GM21390 (cell line): ENCODE results near the gene TNIK.
A peak's percentile ranks its signal among the peaks of the same experiment; 100 is the strongest.

Experiments
- ATAC-seq: cut with Tn5 transposase; IDR thresholded peaks from one replicate; pipeline ENCODE4 v1.9.1; 2021; ENCODE audit not compliant: unreplicated experiment

The TNIK gene

DNA sequence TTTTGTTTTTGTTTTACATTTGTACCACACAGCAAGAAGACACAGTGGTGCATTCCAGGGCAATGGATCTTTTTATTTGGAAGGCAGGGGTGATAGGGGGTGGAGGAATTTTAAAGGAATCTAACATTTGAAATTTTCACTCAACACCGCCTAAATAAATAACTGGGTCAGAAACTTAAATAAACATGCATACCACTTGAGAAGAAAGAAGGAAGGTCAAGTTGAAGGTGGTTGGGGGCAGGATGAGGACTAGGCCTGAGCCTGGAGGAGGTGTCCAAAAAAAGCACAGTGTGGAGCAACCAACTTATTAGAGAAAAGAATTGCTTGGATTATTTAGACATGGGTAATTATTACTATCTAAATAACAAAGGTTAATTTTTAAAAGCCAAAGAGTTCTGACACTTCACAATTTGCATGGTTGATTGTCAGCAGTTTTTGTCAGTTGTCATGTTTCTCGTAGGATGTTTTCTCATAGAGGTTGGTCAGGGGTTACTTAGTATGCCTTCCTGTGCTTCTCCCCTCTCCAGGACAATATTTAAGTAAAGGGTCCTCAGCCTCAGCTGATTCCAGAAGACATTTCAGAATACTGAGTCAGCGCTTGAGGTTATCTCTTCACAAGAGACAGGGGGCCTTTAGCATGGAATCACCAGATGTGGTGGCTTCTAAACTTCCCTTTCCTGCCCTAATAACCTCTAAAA is 260.0 kb downstream of the TNIK start:
- ATAC-seq, result no peak

- no peak for ATAC-seq
Observed at GRCh38 chr3:171199473-171199829, 260.8 kb downstream of the TNIK start.

- ATAC-seq, result no peak
Observed at GRCh38 chr3:171198781-171199472, 261.3 kb downstream of the TNIK start.

- ATAC-seq, result no peak
Observed at GRCh38 chr3:171195686-171196085, 264.5 kb downstream of the TNIK start.

- no peak for ATAC-seq
Observed at GRCh38 chr3:171194965-171195364, 265.2 kb downstream of the TNIK start.

GRCh38 chr3:171193693-171194092 is 266.5 kb downstream of the TNIK start:
- no peak for ATAC-seq

- no peak for ATAC-seq
Observed at GRCh38 chr3:171192176-171192854, 267.9 kb downstream of the TNIK start.

DNA sequence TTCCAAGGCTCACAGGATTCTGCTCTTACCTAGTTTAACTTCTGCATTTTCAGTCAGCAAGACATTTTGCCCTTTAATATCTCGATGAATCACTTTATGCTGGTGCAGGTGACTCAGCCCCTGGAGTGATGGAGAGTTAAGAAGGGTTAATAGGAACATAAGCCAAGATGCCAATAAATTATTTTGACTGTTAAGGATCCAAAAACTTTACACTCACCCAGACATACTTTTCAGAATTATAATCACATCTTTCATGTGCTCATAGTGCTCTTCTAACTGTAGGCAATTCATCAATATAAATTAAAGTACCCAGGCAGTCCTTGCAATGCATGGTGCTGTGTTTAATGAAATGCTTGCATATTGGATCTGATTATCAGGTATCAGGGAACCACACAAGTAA is 269.5 kb downstream of the TNIK start:
- ATAC-seq, result no peak

DNA sequence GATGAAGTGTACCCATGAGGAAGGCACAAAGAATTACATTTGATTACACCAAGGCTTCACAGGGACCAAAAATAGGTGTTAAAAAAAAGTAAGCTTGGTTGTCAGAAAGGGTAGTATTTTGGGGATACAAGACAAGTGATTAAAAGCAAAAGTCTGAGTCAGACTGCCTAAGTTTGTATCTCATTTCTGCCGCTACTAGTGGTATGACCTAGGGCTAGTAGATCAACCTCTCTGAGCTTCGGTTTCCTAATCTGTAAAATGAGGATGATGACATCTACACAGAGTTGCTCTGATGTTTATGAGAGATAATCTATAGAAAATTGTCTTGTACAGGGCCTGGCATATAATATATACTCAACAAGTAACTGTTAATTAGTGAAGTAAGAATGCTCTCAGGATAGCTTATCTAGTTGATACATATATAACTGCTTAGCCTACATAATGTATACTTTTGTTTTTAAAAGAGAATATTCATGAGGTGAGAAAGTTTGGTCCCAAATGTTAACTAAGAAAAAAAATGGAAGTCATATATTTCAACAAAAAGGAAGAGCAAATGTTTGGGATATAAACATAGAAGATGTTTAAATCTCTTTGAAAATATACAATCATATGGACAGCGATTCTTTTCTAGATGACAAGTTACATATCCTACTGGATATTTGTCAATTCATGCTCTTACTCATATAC is 270.7 kb downstream of the TNIK start:
- peak; percentile 61 for ATAC-seq

GRCh38 chr3:171187706-171188290 is 272.4 kb downstream of the TNIK start:
- no peak for ATAC-seq

- ATAC-seq, result no peak
Observed at GRCh38 chr3:171186817-171187500, 273.2 kb downstream of the TNIK start.

DNA sequence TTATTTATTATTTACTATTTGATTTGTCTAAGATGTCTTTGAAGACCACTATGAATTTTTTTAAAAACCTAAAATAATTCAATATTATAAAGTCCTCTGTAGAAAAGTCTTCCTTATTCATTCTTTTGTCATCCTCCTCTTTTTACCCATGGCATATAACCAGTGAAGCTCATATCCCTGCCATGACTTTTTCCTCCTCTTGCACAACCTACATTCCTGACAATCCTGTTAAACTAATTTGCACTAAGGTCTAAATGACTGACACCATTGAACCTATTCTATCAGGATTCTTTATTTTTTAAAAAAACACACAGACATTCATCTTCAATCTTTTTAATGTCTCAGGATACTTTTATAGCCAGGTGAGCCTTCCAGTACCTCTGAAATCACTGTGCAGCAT is 273.8 kb downstream of the TNIK start:
- no peak for ATAC-seq

DNA sequence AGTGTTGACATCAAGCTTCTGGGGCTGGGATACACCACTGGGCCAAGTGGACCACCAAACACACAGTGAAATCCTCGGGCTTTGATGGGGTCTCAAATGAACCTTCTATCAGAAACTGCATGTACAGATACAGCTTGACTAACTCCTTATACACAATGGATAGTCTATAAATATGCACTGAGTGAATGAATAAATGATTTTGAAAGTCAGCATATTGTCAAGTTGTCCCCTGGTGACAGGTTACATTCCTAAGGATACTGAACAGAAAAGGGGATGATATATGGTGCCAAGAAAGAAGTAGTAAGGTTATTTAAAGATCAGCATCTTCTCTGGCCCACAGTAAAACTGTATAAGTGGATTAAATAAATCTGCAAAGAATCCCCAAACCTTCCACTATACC is 274.2 kb downstream of the TNIK start:
- no peak for ATAC-seq

DNA sequence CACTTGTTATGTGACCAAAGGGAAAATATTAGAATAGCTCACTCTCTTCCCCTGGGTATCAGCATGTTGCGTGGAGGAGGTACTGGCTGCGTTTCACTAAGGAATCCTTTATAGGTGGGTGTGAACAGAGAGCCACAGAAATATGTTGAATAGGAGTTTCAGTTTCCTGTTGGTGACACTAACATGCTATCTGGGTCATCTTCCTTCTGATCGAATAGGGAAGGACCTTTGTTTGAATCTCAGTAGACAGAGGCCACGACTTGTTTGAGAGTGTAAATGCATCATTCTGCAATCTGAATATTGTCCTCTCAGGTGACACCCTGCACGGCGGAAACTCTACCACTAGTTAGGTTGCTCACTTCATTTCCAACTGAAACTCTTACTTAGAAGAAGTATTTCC is 275.8 kb downstream of the TNIK start:
- ATAC-seq, result peak; percentile 81

- no peak for ATAC-seq
Observed at GRCh38 chr3:171183042-171183441, 277.2 kb downstream of the TNIK start.

- no peak for ATAC-seq
Observed at GRCh38 chr3:171181907-171182690, 278.1 kb downstream of the TNIK start.

DNA sequence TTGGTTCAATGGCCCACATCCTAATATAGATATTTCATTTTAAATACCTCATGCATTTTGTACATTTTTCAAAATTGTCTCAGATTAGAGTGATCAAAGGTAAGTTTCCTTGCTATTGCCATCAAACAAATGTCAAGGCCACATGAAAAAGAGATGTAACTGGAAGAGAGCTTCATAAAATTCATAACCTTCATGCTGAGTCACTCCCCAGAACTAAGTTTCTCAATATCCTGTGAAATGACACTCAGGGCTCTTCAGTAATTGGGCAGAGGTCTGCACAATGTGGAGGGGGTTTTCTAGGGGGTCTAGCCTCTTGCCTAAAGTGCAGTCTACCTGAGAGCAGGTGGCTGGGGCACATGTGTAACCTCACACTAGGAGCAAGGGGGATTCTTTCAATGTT is 281.5 kb downstream of the TNIK start:
- ATAC-seq, result no peak

DNA sequence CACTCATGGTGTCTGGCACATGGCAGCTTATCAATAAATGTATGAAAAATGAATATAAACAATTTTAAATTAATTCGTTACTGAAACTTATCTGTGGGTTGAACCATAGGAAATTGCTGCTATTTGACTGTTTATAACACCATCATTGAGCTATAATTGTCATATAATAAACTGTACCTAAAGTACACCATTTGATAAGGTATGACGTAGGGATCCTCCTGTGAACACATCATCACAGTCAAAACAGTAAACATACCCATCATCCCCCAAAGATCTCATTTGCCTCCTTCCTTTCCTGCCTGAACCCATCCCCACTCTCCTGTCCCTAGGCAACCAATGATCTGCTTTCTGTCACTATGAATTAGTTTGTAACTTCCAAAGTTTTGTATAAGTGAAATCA is 282.7 kb downstream of the TNIK start:
- no peak for ATAC-seq

DNA sequence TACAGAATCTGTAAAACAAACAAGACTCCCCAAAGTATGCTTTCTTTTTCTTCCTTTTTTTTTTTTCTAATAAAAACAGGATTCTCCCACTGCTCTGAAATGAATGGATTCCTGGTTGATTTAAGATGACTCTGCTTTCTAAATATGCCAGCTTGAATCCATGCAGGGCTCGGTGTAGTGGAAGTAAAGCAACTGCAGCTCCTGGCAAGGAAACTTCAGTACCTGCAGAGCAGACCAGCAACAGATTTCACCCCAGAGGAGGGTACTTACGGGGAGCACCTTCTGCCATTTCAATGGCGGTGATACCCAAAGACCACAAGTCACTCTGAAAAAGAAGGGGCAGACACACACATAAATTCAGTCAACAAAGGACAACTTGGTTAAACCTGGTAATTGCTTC is 283.1 kb downstream of the TNIK start:
- no peak for ATAC-seq
